Inflammatory macrophage treated with lipopolysaccharide for 1 hour (primary cell): Measurements from ENCODE around the gene PRSS48.
A peak's percentile ranks its signal among the peaks of the same experiment; 100 is the strongest.
"Not testable (repeated sequence)": the region's sequence is repeated elsewhere in the genome, so short reads cannot be mapped to it uniquely, and the experiment has no call there.

ENCODE experiments used
- DNase-seq, 2 donors: peaks; one replicate each; pipeline ENCODE4 v3.0.0-alpha.2; 2020 to 2022

PRSS48 gene, protein sequence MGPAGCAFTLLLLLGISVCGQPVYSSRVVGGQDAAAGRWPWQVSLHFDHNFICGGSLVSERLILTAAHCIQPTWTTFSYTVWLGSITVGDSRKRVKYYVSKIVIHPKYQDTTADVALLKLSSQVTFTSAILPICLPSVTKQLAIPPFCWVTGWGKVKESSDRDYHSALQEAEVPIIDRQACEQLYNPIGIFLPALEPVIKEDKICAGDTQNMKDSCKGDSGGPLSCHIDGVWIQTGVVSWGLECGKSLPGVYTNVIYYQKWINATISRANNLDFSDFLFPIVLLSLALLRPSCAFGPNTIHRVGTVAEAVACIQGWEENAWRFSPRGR

DNA sequence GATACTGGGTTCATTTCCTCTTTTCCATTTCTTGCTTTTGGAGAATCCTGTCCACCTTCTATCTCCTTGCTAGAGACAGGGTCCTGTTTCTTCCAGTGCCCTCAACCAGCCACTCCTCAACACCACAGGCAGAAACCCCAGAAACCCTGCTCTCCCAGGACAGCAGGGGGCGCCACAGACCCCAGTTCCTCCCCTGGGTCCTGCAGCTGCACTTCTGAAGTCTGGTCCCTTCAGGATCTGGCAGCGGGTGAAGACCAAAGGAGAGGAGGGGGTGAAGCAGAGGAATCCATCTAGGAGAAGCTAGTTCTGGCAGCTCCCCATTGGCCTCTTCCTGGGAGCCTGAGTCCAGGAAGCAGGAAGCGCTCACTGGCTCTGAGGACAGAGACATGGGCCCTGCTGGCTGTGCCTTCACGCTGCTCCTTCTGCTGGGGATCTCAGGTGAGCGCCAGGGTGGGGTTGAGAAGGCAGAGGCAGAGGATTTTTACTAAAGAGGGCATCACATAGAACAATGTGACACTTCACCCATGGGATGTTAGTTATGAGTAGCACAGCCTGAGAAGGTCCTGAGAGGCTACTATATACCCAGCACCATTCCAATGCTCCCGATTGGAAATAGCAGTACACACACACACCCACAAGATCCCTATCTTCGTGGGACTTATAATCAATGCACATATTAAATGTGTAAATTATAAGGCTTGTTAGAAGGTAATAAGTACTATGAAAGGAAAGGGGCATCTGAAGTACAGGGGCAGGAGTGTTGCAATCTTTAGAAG is at the start of gene PRSS48:
PRSS48 (plus strand) TSS at position 375 of the 776 bp plus-strand sequence; CDS start at position 387, 12 bp downstream.
- peak in 1 of 2 donors; percentile 35 for DNase-seq

DNA sequence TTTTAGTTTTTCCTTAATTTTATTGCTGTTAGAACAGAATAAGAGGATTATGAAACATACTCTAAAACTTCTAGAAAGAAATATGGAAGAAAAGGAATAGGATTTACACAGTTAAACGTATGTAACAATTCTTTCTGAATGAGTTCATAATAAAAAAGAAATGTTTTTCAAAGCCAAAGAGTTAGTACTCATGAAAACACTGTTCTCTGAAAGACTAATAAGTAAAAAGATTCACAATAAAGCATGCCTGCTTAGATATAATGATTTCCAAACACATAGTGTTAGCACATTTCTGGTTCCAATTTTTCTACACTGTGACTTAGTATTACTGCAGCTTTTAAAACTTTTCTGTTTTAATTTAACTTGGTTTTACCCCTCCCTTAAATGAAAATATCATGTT is 49.8 kb upstream of the PRSS48 start:
- DNase-seq = no peak

DNA sequence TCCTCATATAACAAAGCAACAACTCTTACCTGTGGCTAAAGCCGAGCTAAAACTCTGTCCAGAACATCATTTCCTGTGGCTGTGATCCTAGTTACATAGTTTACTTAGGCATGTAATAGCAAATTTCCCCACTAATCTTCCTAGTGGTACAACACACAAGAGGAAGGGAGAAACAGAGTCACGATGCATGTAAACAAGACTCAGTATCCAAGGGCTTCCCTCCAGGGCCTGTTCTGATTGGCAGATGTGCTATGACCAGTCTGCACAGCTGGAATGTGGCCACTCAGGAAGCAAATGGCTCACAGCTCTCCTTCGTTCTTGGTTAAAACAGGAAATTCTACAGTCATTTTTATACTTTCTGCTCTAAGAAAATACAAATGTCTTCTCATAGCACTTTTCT is 49.2 kb upstream of the PRSS48 start:
- DNase-seq = no peak

DNA sequence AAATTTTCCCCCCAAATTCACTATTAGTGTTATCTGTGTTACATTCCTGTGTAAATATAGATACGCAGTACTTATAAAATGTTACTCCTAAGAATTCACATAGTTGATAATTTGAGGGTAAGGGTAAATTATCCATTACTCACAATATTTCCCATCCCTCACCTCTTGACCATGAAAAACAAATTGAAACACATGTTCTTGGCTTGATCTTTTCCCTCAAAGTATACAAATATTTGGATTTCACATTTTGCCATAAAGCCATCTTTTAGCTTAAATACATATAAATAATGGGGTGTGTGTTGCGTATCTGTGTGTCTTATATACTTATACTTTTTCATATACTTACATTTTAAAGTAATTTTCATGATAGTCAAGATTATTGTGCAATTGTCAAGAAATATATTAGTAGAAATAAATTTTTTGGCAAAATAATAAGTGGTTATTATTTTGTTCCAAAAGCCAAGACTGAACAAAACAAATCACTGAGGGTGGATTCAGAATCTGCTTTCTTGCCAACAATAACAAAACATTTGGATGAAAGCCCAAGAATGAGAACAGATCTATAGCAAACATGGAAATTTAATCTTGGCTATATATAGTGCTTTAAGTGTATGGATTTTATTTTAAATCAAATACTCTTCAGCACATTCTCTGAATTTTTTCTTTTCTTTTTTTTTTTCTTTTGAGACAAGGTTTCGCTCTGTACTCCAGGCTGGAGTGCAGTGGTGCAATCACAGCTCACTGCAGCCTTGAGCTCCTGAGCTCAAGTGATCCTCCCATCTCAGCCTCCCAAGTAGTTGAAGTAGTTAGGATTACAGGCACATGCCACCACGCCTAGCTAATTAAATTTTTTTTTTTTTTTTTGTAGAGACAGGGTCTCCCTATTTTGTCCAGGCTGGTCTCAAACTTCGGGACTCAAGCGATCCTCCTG is 48.5 kb upstream of the PRSS48 start:
- no peak for DNase-seq

DNA sequence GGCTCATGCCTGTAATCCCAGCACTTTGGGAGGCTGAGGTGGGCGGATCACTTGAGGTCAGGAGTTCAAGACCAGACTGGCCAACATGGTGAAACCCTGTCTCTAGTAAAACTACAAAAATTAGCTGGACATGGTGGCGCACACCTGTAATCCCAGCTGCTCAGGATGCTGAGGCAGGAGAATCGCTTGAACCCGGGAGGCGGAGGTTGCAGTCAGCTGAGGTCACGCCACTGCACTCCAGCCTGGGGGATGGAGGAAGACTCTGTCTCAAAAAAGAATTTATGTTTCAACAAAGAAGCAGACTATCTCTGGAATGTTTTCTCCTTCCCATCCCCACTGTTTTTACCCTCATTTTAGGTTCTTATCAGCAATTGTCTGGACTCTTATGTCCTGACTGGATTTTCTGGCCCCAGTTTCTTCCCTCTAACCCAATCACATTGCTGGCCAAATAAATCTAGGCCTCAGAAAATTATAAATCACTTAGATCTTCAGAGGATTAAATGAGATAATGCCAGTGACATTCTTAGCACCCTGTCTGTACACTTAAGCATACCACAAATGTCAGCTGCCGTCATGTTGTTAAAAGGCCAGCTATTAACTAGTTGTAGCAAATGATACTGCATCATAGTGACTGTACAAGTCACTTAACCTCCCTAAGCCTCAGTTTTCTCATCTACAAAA is 44.9 kb upstream of the PRSS48 start:
- DNase-seq = no peak

DNA sequence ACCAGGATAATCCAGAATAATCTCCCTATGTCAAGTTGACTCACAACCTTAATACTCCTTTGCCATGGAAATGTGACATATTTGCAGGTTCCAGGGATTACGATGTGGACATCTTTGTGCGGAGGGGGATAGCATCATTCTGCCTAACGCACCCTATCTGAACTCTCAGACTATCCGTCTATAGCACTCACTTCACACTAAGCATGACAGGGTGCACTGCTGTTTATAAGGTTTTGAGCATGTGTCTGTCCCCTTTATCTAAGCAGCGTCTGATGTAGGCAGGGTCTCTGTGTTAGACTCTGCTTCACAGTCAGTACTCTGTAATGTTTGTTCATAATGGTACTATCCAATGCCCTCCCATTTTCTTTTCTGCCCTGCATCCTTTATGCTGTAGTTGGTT is 43.4 kb upstream of the PRSS48 start:
- no peak for DNase-seq

DNA sequence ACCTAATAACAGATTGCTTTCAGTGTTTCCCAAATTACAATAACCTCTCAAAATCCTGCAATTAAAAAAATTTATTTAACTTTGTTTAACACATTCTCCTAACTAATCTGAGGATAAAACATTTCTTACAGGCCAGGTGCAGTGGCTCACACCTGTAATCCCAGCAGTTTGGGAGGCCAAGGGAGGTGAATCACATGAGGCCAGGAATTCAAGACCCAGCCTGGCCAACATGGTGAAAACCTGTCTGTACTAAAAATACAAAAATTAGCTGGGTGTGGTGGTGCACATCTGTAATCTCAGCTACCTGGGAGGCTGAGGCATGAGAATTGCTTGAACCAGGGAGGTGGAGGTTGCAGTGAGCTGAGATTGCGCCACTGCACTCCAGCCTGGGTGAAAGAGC is 41.6 kb upstream of the PRSS48 start:
- DNase-seq = not testable (repeated sequence)

DNA sequence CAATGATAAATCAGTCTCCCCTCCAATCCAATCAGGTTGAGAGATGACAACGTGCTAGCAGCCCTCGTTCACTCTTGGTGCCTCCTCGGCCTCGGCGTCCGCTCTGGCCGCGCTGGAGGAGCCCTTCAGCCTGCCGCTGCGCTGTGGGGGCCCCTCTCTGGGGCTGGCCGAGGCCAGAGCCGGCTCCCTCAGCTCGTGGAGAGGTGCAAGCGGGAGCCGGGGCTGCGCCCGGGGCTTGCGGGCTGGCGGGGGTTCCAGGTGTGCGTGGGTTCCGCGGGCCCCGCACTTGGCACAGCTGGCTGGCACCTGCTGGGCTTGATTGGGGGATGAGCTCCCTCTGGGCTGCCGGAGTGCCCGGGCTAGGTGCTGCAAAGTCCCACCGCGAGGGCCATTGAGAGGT is 40.9 kb upstream of the PRSS48 start:
- no peak for DNase-seq

DNA sequence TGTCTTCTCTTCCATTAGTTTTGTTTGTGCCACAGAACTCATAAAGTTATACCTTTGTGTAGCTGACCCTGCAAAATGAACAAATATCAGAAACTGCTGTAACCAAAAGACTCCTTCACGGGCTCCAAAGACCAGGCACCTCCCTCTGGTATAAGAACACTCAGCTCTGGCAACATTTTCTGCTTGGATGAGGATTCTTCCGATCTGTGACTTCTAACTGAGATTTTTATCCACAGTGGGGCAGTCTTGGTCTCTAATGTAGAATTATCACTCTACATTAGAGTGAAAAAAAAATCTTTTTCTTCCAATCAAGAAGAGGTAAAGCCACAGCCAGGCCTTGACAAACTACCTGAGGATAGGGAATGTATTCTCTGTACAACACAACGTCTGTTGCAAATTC is 38.5 kb upstream of the PRSS48 start:
- no peak for DNase-seq

DNA sequence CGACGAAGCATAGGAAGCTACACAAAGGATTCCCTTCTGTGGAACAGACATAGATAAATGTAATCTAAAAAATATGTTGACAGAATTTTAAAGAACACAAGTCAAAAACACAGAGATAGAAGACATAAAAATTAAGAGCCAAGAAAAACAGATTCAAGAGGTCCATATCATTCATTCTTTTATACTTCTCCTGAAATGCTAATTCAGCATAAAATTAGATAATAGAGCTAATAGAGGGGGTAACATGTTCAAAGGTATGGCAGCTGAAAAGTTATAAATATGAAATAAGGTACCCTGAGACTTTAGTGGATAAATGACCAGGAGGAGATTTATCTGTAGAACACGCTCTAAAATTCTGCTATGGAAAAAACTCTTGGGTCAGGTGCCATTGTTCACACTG is 37.4 kb upstream of the PRSS48 start:
- DNase-seq = no peak

DNA sequence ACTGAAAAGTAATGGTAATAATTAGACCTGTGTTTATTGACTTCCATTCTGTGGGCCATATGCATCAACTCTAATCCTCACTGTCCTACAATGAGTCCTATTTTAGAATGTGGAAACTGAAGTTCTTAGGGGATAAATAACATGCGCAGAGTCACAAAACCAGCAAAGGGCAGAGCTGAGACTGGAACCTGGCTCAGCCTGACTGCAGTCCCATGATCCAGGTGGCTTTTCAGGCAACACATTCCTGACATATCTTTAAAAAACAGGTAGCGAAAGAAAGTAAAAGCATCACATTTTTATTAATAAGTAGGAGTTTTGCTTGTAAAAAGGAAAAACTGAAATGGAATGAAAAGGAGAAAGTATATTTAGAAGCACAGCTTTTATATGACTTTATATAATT is 34.7 kb upstream of the PRSS48 start:
- no peak for DNase-seq

DNA sequence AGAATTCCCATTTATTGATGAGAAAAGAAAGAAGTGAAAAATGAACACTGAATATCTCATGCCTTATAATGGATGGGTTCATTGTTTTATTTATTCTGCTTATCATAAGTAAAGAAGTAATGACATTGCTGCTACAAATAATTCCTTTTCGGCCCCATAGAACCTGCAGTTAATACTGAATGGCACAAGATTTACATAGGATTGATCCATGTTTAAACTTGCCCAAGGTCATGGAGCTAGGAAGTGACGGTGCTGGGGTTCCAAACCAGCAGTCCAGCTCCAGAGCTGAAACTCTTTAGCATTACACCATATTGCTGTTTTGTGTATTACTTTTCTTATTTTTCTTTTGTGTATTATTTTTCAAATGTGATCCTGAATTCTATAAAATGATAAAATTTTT is 30.2 kb upstream of the PRSS48 start:
- no peak for DNase-seq

DNA sequence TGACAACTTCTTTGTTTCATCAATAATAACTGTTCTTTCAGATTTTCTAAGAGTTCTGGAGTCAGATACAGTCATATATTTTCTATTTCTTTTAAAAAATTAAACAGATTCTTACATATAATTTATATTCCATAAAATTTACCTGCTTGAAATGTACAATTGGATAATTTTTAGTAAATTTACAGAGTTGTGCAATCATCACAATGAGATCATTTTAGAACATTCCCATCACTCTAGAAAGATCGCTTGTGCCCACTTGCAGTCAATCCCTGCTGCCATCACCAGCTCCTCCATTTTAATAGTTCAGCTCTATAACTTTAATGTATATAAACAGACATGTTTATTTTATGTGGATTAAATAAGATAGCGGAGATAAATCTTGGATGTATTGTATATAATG is 29.6 kb upstream of the PRSS48 start:
- no peak for DNase-seq

DNA sequence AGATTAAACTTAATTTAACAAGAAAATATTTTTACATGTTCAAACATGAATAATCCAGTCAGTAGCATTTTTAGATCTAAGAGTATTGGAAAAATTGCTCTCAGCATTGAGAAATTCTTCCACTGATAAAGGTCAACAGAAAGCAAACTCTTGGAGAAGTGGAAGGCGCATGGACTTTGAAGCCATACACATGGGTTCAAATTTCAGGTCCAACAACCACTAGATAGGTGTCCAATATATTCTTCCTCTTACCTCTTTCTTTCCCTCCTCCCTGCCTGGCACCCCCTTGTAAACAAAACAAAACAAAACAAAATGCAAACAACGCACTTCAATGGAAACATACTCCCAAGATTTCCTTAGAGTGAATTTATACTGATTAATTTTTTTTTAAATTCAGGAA is 28.4 kb upstream of the PRSS48 start:
- DNase-seq = no peak

DNA sequence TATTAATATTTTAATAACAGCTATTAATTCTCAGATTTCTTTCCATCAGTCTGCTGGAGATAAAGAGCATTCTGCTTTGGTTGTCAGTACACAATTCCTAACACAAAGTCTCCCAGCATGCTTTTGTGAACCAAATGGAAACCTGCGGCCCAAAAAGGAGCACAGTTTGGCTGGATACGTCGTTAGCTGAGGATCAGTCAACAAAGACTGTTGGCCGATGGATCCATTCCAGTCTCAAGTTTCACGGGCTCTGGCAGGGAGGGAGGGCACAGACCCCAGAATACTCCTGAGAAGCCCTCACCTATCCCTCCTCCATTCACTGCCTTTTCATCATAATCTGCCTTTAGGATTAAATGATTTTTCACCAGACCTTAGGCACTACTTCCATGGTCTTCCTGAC is 26.3 kb upstream of the PRSS48 start:
- DNase-seq = no peak

DNA sequence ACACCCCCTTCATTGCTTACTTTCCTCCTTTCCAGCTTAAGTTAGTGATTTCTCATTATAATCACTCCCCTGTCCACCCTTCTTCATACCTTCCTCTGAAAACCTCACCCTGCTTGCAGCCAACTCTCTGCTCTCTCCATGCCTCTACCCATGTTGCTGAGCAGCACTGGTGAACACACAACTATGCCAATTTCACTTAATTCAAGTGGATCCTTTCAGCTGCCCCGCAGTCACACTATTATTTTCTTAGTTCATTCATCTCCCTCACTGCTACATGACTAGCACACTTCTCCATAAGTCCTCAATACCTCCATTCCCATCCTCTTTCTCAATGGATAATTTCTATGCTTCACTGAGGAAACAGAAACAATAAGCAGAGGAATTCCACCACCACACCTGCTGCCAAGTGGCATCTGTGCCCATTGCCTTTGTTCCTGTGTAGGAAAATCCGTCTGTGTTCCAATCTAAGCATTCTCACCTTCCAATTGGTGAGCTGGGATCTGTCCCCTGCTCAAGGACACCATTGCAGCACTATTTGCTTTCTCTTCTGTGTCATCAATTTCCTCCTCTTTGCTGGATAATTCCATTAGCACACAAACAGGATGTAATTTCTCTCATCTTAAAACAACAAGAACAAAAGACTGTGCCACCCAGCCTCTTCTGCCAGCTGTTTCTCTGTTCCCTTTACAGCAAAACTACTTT is 25.2 kb upstream of the PRSS48 start:
- DNase-seq = no peak

DNA sequence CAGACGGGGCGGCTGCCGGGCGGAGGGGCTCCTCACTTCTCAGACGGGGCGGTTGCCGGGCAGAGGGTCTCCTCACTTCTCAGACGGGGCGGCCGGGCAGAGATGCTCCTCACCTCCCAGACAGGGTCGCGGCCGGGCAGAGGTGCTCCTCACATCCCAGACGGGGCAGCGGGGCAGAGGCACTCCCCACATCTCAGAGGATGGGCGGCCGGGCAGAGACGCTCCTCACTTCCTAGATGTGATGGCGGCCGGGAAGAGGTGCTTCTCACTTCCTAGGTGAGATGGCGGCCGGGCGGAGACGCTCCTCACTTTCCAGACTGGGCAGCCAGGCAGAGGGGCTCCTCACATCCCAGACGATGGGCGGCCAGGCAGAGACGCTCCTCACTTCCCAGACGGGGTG is 21.7 kb upstream of the PRSS48 start:
- DNase-seq = not testable (repeated sequence)

DNA sequence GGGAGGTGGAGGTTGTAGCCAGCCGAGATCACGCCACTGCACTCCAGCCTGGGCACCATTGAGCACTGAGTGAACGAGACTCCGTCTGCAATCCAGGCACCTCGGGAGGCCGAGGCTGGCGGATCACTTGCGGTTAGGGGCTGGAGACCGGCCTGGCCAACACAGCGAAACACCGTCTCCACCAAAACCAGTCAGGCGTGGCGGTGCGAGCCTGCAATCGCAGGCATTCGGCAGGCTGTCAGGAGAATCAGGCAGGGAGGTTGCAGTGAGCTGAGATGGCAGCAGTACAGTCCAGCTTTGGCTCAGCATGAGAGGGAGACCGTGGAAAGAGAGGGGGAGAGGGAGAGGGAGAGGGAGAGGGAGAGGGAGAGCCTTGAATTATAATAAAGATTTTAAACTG is 21.3 kb upstream of the PRSS48 start:
- DNase-seq = not testable (repeated sequence)

DNA sequence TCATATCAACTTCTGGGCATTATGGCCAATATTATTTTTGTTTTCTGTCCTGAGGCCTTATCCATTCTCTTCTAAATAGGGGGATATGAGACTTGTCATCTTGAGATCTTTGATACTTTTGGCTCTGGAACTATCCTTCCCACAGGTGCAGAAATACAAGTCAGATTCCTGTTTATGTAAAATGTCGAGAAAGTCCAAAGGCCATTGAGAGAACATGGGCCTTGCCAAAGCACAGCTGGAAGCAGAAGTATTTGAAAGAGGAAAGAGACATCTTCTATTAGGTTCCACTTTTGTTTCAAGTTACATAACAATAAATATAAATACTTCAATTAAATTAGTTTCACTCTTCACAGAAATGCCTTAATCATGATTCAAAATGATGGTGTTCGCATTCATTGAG is 20.8 kb upstream of the PRSS48 start:
- no peak for DNase-seq

DNA sequence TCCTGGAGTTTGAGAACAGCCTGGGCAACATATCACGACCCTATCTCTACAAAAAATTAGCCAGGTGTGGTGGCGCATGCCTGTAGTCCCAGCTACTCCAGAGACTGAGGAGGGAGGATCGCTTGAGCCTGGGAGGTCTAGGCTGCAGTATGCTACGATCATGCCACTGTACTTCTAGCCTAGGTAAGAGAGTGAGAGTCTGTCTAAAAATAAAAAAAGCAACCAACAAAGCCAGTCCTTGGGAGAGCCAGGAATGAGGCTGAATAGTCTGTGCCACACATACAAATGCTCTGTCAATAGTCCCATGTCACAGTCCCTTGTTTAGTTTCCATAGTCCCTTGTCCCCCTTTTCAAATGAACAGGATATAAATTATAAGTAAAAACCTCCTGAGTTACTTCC is 19.3 kb upstream of the PRSS48 start:
- no peak for DNase-seq

DNA sequence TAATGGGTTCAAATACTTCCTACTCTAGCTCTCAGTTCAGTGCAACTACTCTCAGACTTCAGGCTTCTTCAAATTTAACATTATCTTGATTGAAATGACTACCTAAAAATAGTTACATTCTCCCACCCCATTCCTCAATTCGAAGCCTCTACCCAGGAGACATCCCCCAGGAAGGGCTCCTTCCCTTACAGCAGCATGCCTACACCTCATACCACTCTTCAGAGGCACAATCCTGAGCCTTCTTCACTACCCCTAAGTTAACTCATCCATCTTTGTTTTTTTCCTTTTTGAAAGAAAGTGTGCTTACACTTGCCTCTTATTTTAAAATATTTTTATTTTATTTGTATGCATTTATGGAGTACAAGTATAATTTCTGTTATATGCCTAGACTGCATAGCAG is 17.2 kb upstream of the PRSS48 start:
- DNase-seq = no peak

DNA sequence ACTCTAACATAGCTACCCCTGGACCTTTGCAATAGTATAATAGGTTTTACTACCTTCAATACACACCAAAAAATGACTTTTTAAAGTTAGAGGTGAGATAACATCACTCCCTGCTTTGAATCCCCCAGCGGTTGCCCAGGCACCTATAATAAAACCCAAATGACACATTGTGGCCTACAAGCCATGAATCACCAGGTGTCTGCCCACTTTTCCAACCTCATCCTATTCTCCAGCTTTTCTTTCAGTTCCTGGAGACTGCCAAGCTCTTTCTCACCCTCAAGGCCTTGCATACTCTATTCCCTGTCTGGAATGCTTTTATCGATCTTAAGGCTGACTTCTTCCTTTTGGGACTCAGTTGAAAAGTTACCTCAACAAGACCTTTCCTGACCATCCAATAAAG is 16.4 kb upstream of the PRSS48 start:
- no peak for DNase-seq
